Left ventricle myocardium inferior (tissue), 1 donor: ENCODE measurements around the gene MPP2. TPM values are rescaled to one million over a fixed set of nuclear protein-coding genes. Genes with fewer than 3 reads are reported as not detected.
"Not testable (repeated sequence)": the region's sequence is repeated elsewhere in the genome, so short reads cannot be mapped to it uniquely, and the experiment has no call there.

Experiments
- DNase-seq: peaks from one replicate; pipeline ENCODE4 v3.0.0-alpha.2; 2020
- H3K27ac ChIP-seq: fragments of 200-600 bp; replicated peaks from 2 replicates; pipeline ENCODE4 v1.8.0; 2021
- H3K27me3 ChIP-seq: fragments of 200-600 bp; 2 replicates; pipeline ENCODE4 v1.8.0; 2021; ENCODE audit warnings: low read depth
- H3K36me3 ChIP-seq: fragments of 200-600 bp; 2 replicates; pipeline ENCODE4 v1.8.0; 2021
- H3K4me1 ChIP-seq: fragments of 200-600 bp; 2 replicates; pipeline ENCODE4 v1.8.0; 2021
- H3K4me3 ChIP-seq: fragments of 200-600 bp; 2 replicates; pipeline ENCODE4 v1.8.0; 2021; ENCODE audit warnings: mild to moderate bottlenecking, moderate library complexity
- H3K9me3 ChIP-seq: fragments of 200-600 bp; replicated peaks from 2 replicates; pipeline ENCODE4 v1.8.0; 2021
- CTCF ChIP-seq: fragments of 200-600 bp; IDR thresholded peaks from 2 replicates; pipeline ENCODE4 v1.8.0; 2021; ENCODE audit warnings: antibody characterized with exemption, mild to moderate bottlenecking, borderline replicate concordance
- intact Hi-C: fragments of 100-400 bp; cut with micrococcal nuclease; formaldehyde crosslinking; loops from one replicate; pipeline ENCODE4 v1.11.0; 2022
- total RNA-seq: library from RNA; stranded (reverse); fragmentation: NEBNext Ultra II Directional; extraction: Animal tissue kit (Norgen Biotek cat#: 25700); gene quantifications from one replicate; pipeline ENCODE4 v1.2.1, GENCODE V29; 2021
- donor health status: DM: no; HTN: yes; CAD: no; lungs with severe emphysema.

Gene MPP2
- total RNA-seq, 1 donor from 2014 or later: 12.1 TPM

GRCh38 chr17:43928609-43929008 is 21.3 kb upstream of the MPP2 start:
- no peak for TF ChIP-seq CTCF
- H3K4me3 ChIP-seq: no peak overlapping the region
- H3K27me3 ChIP-seq: peaks cover 24% of the 10 kb centered on the region
- H3K36me3 ChIP-seq: no peaks in the 10 kb centered on the region
- H3K27ac ChIP-seq: no peak overlapping the region
- peaks cover 11% of the 10 kb centered on the region for H3K4me1 ChIP-seq
- intact Hi-C loops: no loop called here
- H3K9me3 ChIP-seq: no peaks in the 10 kb centered on the region
- DNase-seq: no peak

DNA sequence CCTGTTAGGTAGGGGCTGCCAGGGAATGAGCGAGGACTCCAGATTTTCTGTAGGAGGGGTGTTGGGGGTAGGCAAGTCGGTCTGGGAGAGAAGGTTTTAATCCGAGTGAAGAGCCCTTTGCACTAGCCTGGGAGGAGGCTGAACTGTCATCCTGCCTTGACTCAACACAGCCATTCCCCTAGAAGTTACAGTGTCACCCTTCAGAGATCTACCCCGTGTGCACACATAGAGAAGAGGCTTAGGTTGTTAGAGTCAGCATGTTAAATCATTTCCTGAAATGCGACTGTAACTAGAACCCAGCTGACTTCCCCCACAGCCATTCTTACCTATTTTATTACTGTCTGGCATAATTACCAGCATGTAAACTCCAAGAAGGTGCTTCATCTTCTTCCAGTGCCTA is 20.6 kb upstream of the MPP2 start:
- H3K9me3 ChIP-seq, H3K27ac ChIP-seq, H3K36me3 ChIP-seq, DNase-seq, intact Hi-C loops: not testable (repeated sequence)
- Histone ChIP-seq H3K4me1 (peaks cover 11% of the 10 kb centered on the region), H3K4me3 (peak overlapping the region; percentile 65), H3K27me3 (peaks cover 31% of the 10 kb centered on the region)

- intact Hi-C loops: no loop called here
- Histone ChIP-seq H3K27ac (no peak overlapping the region), H3K4me1 (peaks cover 11% of the 10 kb centered on the region), H3K27me3 (peaks cover 35% of the 10 kb centered on the region), H3K9me3 (no peaks in the 10 kb centered on the region), H3K36me3 (no peaks in the 10 kb centered on the region), H3K4me3 (peak overlapping the region; percentile 65)
- DNase-seq: peak; percentile 21
- TF ChIP-seq CTCF: no peak
Observed at GRCh38 chr17:43927060-43927864, 19.9 kb upstream of the MPP2 start.

GRCh38 chr17:43924558-43924957 is 17.2 kb upstream of the MPP2 start:
- Histone ChIP-seq H3K4me1 (peaks cover 11% of the 10 kb centered on the region), H3K36me3 (no peaks in the 10 kb centered on the region), H3K27ac (no peak overlapping the region), H3K27me3 (peaks cover 36% of the 10 kb centered on the region), H3K9me3 (no peaks in the 10 kb centered on the region), H3K4me3 (no peak overlapping the region)
- TF ChIP-seq CTCF: no peak
- DNase-seq: no peak
- intact Hi-C loops: no loop called here

DNA sequence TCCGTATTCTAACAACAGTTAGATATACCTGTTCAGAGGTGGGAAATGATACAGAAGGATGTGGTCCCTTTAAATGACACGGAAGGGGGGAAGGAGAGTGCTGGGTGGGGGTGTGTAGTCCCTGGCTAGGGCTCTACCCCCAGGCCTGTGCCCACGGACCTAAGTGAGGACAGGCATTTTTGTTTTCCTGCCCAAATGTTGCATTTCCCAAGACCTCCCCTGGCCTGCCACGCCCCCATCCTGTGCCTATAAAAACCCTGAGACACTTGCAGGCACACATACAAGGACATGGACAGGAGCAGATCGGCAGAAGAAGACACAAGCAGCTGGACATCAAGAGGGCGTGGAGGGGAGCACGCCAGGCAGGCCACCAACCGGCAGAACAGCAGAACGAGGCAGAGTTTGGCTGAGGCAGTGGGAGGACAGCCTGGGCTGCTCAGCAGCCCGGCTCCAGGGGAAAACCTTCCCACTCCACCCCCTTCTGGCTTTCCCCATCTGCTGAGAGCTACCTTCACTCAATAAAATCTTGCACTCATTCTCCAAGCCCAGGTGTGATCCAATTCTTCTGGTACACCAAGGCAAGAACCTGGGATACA is 13.3 kb upstream of the MPP2 start:
- no peak for TF ChIP-seq CTCF

DNA sequence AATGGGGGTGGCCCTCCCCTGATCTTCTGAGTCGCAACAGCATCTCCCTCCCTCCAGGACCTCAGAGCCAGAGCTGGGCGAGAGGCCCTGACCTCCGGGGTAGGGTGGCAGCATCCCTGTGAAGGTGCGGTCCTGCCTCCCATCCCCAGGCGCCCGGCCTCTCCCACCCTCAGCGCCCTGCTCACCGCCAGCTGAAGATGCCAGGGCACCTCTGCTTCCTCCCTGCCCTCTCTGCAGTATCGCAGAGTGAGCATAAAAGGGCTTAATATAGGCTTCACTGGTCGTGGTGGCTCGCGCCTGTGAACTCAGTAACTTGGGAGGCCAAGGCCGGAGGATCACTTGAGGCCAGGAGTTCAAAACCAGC is 10.7 kb upstream of the MPP2 start:
- intact Hi-C loops: no loop called here
- H3K4me1 ChIP-seq: peaks cover 13% of the 10 kb centered on the region
- no peak for TF ChIP-seq CTCF
- no peak overlapping the region for H3K27ac ChIP-seq
- no peaks in the 10 kb centered on the region for H3K9me3 ChIP-seq
- no peak for DNase-seq
- peak overlapping the region; percentile 60 for H3K4me3 ChIP-seq
- H3K27me3 ChIP-seq: peaks cover 6% of the 10 kb centered on the region
- H3K36me3 ChIP-seq: no peaks in the 10 kb centered on the region

More for the DNA sequence above, 13.3 kb upstream of the MPP2 start:
- intact Hi-C loops: no loop called here
- no peak for DNase-seq
- Histone ChIP-seq H3K9me3 (no peaks in the 10 kb centered on the region), H3K36me3 (no peaks in the 10 kb centered on the region), H3K4me1 (peaks cover 13% of the 10 kb centered on the region), H3K27ac (no peak overlapping the region), H3K4me3 (no peak overlapping the region), H3K27me3 (peaks cover 22% of the 10 kb centered on the region)
